ENCODE data around the gene MED15. TPM values are rescaled to one million over a fixed set of nuclear protein-coding genes. Genes with fewer than 3 reads are reported as not detected.
A peak's percentile ranks its signal among the peaks of the same experiment; 100 is the strongest.
"Not testable (repeated sequence)": the region's sequence is repeated elsewhere in the genome, so short reads cannot be mapped to it uniquely, and the experiment has no call there.

MED15 gene
- total RNA-seq, 2 experiments from 2014 or later: 93.3 to 97.4 TPM

DNA sequence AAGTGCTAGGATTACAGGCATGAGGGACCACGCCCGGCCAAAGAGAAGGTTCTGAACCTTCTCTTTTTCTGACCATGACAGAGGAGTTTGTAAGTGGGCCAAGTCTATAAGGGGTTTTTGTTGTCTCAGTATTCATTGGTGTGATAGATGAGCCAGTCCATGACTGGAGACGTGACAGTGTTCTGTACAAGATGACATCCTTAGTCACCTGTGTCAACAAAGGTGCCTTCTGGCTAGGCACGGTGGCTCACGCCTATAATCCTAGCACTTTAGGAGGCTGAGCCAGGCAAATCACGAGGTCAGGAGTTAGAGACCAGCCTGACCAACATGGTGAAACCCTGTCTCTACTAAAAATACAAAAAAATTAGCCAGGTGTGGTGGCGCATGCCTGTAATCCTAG, 7.6 kb upstream of the MED15 start:
- ChIA-PET POLR2A (interaction anchor here (0.6 to 1.2 kb wide), 2 partner anchors 10 to 124 kb away, joined by 3 read pairs; no protein-coding TSS in a partner anchor), CTCF (interaction anchor here (1.1 to 2.5 kb wide), 3 partner anchors 43 to 83 kb away, joined by 3 to 11 read pairs (median 4); no protein-coding TSS in a partner anchor)
- no peaks in the 10 kb centered on the region for H3K9me3 Mint-ChIP-seq
- H3K27ac Mint-ChIP-seq: no peak overlapping the region
- H3K27me3 Mint-ChIP-seq: no peaks in the 10 kb centered on the region
- H3K4me3 Mint-ChIP-seq: no peak overlapping the region
- H3K4me1 Mint-ChIP-seq (ENCODE audit: low read depth): peaks cover 3% of the 10 kb centered on the region
- intact Hi-C loops (cut with micrococcal nuclease): loop anchor here (10.0 kb wide), 2 partner anchors 125 to 415 kb away; partner anchors contain the start of gene CRKL
- DNase-seq: no peak
- H3K36me3 Mint-ChIP-seq: peaks cover 2% of the 10 kb centered on the region

DNA sequence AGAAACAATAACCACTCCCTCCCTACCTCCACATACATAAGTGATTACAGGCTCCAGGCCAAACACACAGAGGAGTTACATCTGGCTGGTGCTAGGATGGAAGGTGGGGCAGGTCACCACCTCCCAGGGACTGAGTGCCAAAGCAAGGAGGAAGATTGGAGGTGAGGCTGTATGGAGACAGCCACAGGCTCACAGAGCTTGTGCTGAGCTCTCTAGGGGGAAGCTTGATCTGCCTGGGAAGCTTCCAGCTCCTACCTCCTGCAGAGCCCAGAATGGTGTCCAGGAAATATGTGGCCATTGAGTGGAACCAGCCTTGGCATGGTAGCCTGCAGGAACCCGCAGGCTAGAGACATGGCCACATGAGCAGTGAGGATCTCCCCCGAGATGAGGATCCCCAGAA, 3.6 kb upstream of the MED15 start:
- no peak for DNase-seq
- CTCF ChIA-PET: no interaction called here
- intact Hi-C loops (cut with micrococcal nuclease): loop anchor here (10.0 kb wide), 1 partner anchor 411 kb away; the partner anchor contains the start of gene CRKL
- Mint-ChIP-seq H3K9me3 (no peaks in the 10 kb centered on the region), H3K36me3 (peaks cover 13% of the 10 kb centered on the region), H3K27ac (no peak overlapping the region), H3K27me3 (no peaks in the 10 kb centered on the region), H3K4me1 (ENCODE audit: low read depth) (peaks cover 17% of the 10 kb centered on the region), H3K4me3 (no peak overlapping the region)
- POLR2A ChIA-PET: no interaction called here

GRCh38 chr22:20504293-20504922, 3.0 kb upstream of the MED15 start:
- H3K36me3 Mint-ChIP-seq: peaks cover 17% of the 10 kb centered on the region
- H3K9me3 Mint-ChIP-seq, H3K27ac Mint-ChIP-seq, DNase-seq, H3K4me3 Mint-ChIP-seq, POLR2A ChIA-PET, H3K27me3 Mint-ChIP-seq: not testable (repeated sequence)
- CTCF ChIA-PET: interaction anchor here (0.9 kb wide), 1 partner anchor 60 kb away, joined by 3 read pairs; no protein-coding TSS in a partner anchor
- H3K4me1 Mint-ChIP-seq (ENCODE audit: low read depth): peaks cover 23% of the 10 kb centered on the region
- intact Hi-C loops (cut with micrococcal nuclease): loop anchor here (10.0 kb wide), 1 partner anchor 410 kb away; the partner anchor contains the start of gene CRKL

- Mint-ChIP-seq H3K27me3 (no peaks in the 10 kb centered on the region), H3K9me3 (no peaks in the 10 kb centered on the region), H3K4me3 (peak overlapping the region; percentile 91), H3K27ac (peak overlapping the region; percentile 93), H3K4me1 (ENCODE audit: low read depth) (peaks cover 45% of the 10 kb centered on the region), H3K36me3 (peaks cover 24% of the 10 kb centered on the region)
- intact Hi-C loops (cut with micrococcal nuclease): loop anchor here (1.0 to 10.0 kb wide), 4 partner anchors 10 to 408 kb away; partner anchors contain the start of genes CRKL and DGCR6L
- ChIA-PET CTCF (interaction anchor here (0.6 to 3.9 kb wide), 6 partner anchors 17 to 63 kb away, joined by 3 to 41 read pairs (median 6); no protein-coding TSS in a partner anchor), POLR2A (interaction anchor here (0.8 to 4.2 kb wide), 11 partner anchors 8 to 359 kb away, joined by 3 to 43 read pairs (median 4); partner anchors contain the start of gene KLHL22)
- DNase-seq: no peak
Measured at GRCh38 chr22:20506543-20507252, 712 bp upstream of the MED15 start.

DNA sequence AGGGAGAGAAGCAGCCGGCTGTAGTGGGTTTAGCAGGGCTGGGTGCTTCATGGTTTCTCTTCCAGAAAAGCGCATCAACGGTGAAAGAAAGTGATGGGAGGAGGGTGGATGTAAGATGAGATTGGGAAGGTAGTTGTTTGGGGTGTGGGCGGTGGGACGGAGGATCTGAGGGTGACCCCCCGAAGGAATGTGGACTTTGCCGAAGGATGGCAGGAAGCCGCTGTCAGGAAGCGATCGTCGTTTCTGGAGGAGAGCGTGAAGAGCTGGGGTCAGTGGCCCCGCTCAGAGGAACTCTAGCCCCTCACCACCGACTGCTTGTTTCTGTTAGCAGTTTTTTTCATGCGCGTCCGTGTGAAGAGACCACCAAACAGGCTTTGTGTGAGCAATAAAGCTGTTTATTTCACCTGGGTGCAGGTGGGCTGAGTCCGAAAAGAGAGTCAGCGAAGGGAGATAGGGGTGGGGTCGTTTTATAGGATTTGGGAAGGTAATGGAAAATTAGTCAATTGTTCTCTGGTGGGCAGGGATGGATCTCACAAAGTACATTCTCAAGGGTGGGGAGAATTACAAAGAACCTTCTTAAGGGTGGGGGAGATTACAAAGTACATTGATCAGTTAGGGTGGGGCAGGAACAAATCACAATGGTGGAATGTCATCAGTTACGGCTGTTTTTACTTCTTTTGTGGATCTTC, 801 bp downstream of the MED15 start:
- ChIA-PET POLR2A (interaction anchor here (0.6 to 4.2 kb wide), 17 partner anchors 9 to 189 kb away, joined by 3 to 43 read pairs (median 6); partner anchors contain the start of genes DGCR6L and KLHL22), CTCF (interaction anchor here (0.9 to 3.9 kb wide), 11 partner anchors 10 to 90 kb away, joined by 3 to 41 read pairs (median 5); no protein-coding TSS in a partner anchor)
- Mint-ChIP-seq H3K4me1 (ENCODE audit: low read depth) (peaks cover 51% of the 10 kb centered on the region), H3K27ac (peak overlapping the region; percentile 93), H3K4me3 (peak overlapping the region; percentile 91), H3K36me3 (peaks cover 24% of the 10 kb centered on the region)
- not testable (repeated sequence) for H3K9me3 Mint-ChIP-seq, DNase-seq, H3K27me3 Mint-ChIP-seq
- intact Hi-C loops (cut with micrococcal nuclease): loop anchor here (2.0 to 10.0 kb wide), 5 partner anchors 15 to 407 kb away; partner anchors contain the start of genes CRKL and DGCR6L

DNA sequence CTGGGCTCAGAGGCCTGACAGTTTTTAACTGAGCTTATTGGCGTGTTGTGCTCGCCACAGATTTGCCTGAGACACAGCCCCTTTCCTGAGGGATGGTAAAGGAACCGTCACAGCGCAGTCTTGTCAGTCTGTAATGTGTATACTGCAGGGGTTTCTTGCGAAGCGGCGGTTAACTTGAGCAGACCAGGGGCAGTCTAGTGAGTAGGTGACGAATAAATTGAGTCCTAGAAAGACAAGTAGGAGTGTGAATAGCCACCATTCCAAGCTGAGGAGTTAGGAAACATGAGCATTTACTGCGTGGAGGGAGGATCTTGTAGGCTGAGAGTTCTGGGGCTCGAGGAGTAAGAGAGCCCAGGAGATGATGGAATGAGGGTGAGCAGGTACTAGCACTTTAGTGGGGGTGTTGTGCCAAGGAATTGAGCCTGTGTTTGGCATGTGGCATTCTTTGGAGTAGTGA, 1.4 kb downstream of the MED15 start:
- Mint-ChIP-seq H3K4me1 (ENCODE audit: low read depth) (peaks cover 56% of the 10 kb centered on the region), H3K4me3 (peak overlapping the region; percentile 91), H3K27me3 (no peaks in the 10 kb centered on the region), H3K36me3 (peaks cover 24% of the 10 kb centered on the region), H3K9me3 (no peaks in the 10 kb centered on the region), H3K27ac (peak overlapping the region; percentile 93)
- CTCF ChIA-PET: interaction anchor here (0.9 to 3.9 kb wide), 8 partner anchors 9 to 90 kb away, joined by 3 to 41 read pairs (median 8); no protein-coding TSS in a partner anchor
- POLR2A ChIA-PET: interaction anchor here (1.1 to 4.2 kb wide), 10 partner anchors 8 to 80 kb away, joined by 4 to 43 read pairs (median 10); no protein-coding TSS in a partner anchor
- intact Hi-C loops (cut with micrococcal nuclease): loop anchor here (2.0 to 10.0 kb wide), 5 partner anchors 14 to 406 kb away; partner anchors contain the start of genes CRKL and DGCR6L
- peak; percentile 14 for DNase-seq

- Mint-ChIP-seq H3K36me3 (peaks cover 28% of the 10 kb centered on the region), H3K9me3 (no peaks in the 10 kb centered on the region)
- CTCF ChIA-PET: interaction anchor here (1.4 to 3.9 kb wide), 6 partner anchors 11 to 60 kb away, joined by 4 to 41 read pairs (median 18); no protein-coding TSS in a partner anchor
Measured at GRCh38 chr22:20509344-20510047, 2.1 kb downstream of the MED15 start.

DNA sequence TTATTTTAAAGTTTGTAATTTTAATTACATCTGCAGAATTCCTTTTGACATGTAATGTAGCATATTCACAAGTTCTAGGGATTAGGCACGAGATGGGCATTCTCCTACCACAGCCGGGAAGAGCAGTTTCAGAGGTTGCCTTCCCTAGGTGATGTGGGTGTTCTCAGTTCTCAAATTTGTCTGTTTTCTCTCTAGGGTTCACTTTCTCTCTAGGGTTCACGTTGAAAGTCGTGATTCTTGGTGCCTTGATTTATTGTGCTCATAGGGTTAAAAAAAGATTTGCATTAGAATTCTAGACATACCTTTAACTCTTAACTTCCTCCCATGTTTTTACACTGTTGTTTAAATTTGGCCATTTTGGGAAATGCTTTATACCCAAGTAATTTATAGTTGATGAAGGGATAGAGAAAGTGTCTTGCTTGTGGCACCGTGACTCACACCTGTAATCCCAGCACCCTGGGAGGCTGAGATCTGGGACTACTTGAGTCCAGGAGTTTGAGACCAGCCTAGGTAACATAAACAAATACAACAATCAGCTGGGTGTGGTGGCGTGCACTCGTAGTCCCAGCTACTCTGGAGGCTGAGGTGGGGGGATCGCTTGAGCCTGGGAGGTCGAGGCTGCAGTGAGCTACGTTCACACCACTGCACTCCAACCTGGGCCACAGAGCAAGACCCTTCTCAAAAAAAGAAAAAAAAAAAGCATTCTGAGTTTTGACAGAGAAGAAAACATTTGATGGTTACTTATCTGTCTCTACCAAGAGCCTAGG, 3.6 kb downstream of the MED15 start:
- Mint-ChIP-seq H3K36me3 (peaks cover 33% of the 10 kb centered on the region), H3K27me3 (no peaks in the 10 kb centered on the region), H3K4me3 (no peak overlapping the region), H3K27ac (no peak overlapping the region), H3K9me3 (no peaks in the 10 kb centered on the region), H3K4me1 (ENCODE audit: low read depth) (peaks cover 71% of the 10 kb centered on the region)
- CTCF ChIA-PET: interaction anchor here (3.9 to 4.1 kb wide), 2 partner anchors 41 to 54 kb away, joined by 26 to 28 read pairs; no protein-coding TSS in a partner anchor
- intact Hi-C loops (cut with micrococcal nuclease): no loop called here
- DNase-seq: no peak
- POLR2A ChIA-PET: interaction anchor here (1.1 to 4.2 kb wide), 2 partner anchors 13 to 40 kb away, joined by 3 to 43 read pairs; no protein-coding TSS in a partner anchor

More at GRCh38 chr22:20509344-20510047, 2.1 kb downstream of the MED15 start:
- peak overlapping the region; percentile 93 for H3K27ac Mint-ChIP-seq
- no peaks in the 10 kb centered on the region for H3K27me3 Mint-ChIP-seq
- POLR2A ChIA-PET: interaction anchor here (0.6 to 4.2 kb wide), 6 partner anchors 10 to 54 kb away, joined by 3 to 43 read pairs (median 10); no protein-coding TSS in a partner anchor
- peak; percentile 75 for DNase-seq
- H3K4me3 Mint-ChIP-seq: peak overlapping the region; percentile 91
- intact Hi-C loops (cut with micrococcal nuclease): loop anchor here (2.0 to 10.0 kb wide), 5 partner anchors 13 to 405 kb away; partner anchors contain the start of genes CRKL and DGCR6L
- H3K4me1 Mint-ChIP-seq (ENCODE audit: low read depth): peaks cover 62% of the 10 kb centered on the region

- ChIA-PET POLR2A (no interaction called here), CTCF (interaction anchor here (0.9 to 4.1 kb wide), 2 partner anchors 38 to 53 kb away, joined by 3 to 26 read pairs; no protein-coding TSS in a partner anchor)
- H3K4me3 Mint-ChIP-seq: no peak overlapping the region
- intact Hi-C loops (cut with micrococcal nuclease): no loop called here
- H3K36me3 Mint-ChIP-seq: peaks cover 33% of the 10 kb centered on the region
- DNase-seq: no peak
- no peaks in the 10 kb centered on the region for H3K27me3 Mint-ChIP-seq
- peaks cover 74% of the 10 kb centered on the region for H3K4me1 Mint-ChIP-seq (ENCODE audit: low read depth)
- H3K9me3 Mint-ChIP-seq: no peaks in the 10 kb centered on the region
- H3K27ac Mint-ChIP-seq: no peak overlapping the region
Measured at GRCh38 chr22:20511578-20512229, 4.3 kb downstream of the MED15 start.

Measured in activated CD4-positive, alpha-beta memory T cell treated with anti-CD3 and anti-CD28 coated beads for 36 hours (primary cell).